Fibroblast of lung (primary cell): ENCODE results near the gene KHNYN. TPM values are rescaled to one million over a fixed set of nuclear protein-coding genes. Genes with fewer than 3 reads are reported as not detected.

Experiments
- DNase-seq, 2 donors: peaks; one replicate each; pipeline versions ENCODE4 v3.0.0 to v3.0.0-alpha.2; 2010; ENCODE audit warnings: low read depth in 2 of 2
- H2AFZ ChIP-seq: 2 replicates; pipeline ENCODE4 v1.5.1; 2012; ENCODE audit warnings: low read length, control low read depth, inconsistent platforms
- H3K27ac ChIP-seq: 2 replicates; pipeline ENCODE4 v1.5.1; 2011; ENCODE audit warnings: low read length, control low read depth; ENCODE audit not compliant: insufficient read depth
- H3K27me3 ChIP-seq: 2 replicates; pipeline ENCODE4 v1.5.1; 2011; ENCODE audit warnings: mild to moderate bottlenecking, low read length; ENCODE audit not compliant: control insufficient read depth, insufficient read depth
- H3K36me3 ChIP-seq: 2 replicates; pipeline ENCODE4 v1.5.1; 2011; ENCODE audit warnings: low read length; ENCODE audit not compliant: control insufficient read depth, insufficient read depth
- H3K4me1 ChIP-seq: 2 replicates; pipeline ENCODE4 v1.5.1; 2011; ENCODE audit warnings: low read length; ENCODE audit not compliant: control insufficient read depth, insufficient read depth; ENCODE audit errors: extremely low read depth
- H3K4me2 ChIP-seq: 2 replicates; pipeline ENCODE4 v1.5.1; 2011; ENCODE audit warnings: low read length, control low read depth; ENCODE audit not compliant: insufficient read depth; ENCODE audit errors: extremely low read depth
- H3K4me3 ChIP-seq, 4 experiments: fragments of 200-600 bp in 1 of 4; sonication (generic) in 1 of 4; replicated peaks in 1 of 4; 2 replicates each; pipeline ENCODE4 v1.5.1; 2011 to 2016; ENCODE audit warnings: low read length in 4 of 4, low read depth in 3 of 4, mild to moderate bottlenecking in 3 of 4, control low read depth in 2 of 4, inconsistent platforms in 1 of 4, mixed read lengths in 1 of 4; ENCODE audit not compliant: insufficient read depth in 1 of 4; ENCODE audit errors: control extremely low read depth in 1 of 4
- H3K79me2 ChIP-seq: 2 replicates; pipeline ENCODE4 v1.5.1; 2012; ENCODE audit warnings: mild to moderate bottlenecking, low read length, inconsistent platforms; ENCODE audit not compliant: control insufficient read depth, insufficient read depth
- H3K9ac ChIP-seq: 2 replicates; pipeline ENCODE4 v1.5.1; 2011; ENCODE audit warnings: mild to moderate bottlenecking, low read length, control low read depth; ENCODE audit not compliant: insufficient read depth
- H3K9me3 ChIP-seq: 2 replicates; pipeline ENCODE4 v1.5.1; 2012; ENCODE audit warnings: low read depth, low read length; ENCODE audit not compliant: control insufficient read depth, insufficient read depth
- H4K20me1 ChIP-seq: 2 replicates; pipeline ENCODE4 v1.5.1; 2011; ENCODE audit warnings: low read length; ENCODE audit not compliant: control insufficient read depth, insufficient read depth; ENCODE audit errors: extremely low read depth
- CTCF ChIP-seq, 2 donors: IDR thresholded peaks in 1 of 2; conservative IDR thresholded peaks in 1 of 2; 1 replicate in 1 of 2; 2 replicates in 1 of 2; pipeline ENCODE4 v1.5.1; 2011 to 2012; ENCODE audit warnings: low read length in 2 of 2, control low read depth in 1 of 2, inconsistent platforms in 1 of 2, low read depth in 1 of 2, mild to moderate bottlenecking in 1 of 2
- EZH2 ChIP-seq: IDR thresholded peaks from 2 replicates; pipeline ENCODE4 v1.5.1; 2012; ENCODE audit warnings: low read length, control low read depth, mild to moderate bottlenecking; ENCODE audit errors: missing control alignments
- polyA plus RNA-seq, 2 donors: library from polyadenylated mRNA; depleted of rRNA in 1 of 2; stranded (reverse) in 1 of 2; unstranded in 1 of 2; fragments of >200 nt; gene quantifications; 2 replicates each; pipeline ENCODE4 v1.2.1, GENCODE V29; 2011 to 2012; ENCODE audit warnings: missing spikeins in 1 of 2
- total RNA-seq: library from RNA; depleted of rRNA; stranded (reverse); fragments of >200 nt; gene quantifications from 2 replicates; pipeline ENCODE4 v1.2.1, GENCODE V29; 2014

Gene KHNYN
- total and polyA plus RNA-seq, 2 donors (not counting 1 experiment from before 2014, with no cell fraction given), result 14.6 to 61.1 TPM

GRCh38 chr14:24483604-24484252 lies 54.0 kb downstream of the KHNYN start:
- Histone ChIP-seq H3K79me2 (no peaks in the 10 kb centered on the region), H3K27me3 (no peaks in the 10 kb centered on the region), H3K4me2 (no peak overlapping the region), H2AFZ (no peak overlapping the region), H3K9me3 (no peaks in the 10 kb centered on the region), H3K4me3 (no peak overlapping the region), H3K27ac (no peak overlapping the region), H4K20me1 (no peaks in the 10 kb centered on the region), H3K4me1 (no peaks in the 10 kb centered on the region), H3K9ac (no peak overlapping the region), H3K36me3 (no peaks in the 10 kb centered on the region)
- DNase-seq, result peak; percentile 27 to 42
- TF ChIP-seq CTCF (conservative IDR thresholded peaks at IDR 0.05 in 1 of 2, IDR thresholded peaks at IDR 0.05 in 1 of 2; ENCODE audit: low read depth in 1 of 2, low read length in 2 of 2), result no peak
- no peak for TF ChIP-seq EZH2

Other genes starting within 250 kb of the KHNYN start
- 22.6 and 25.3 TPM in 2 replicates for gene IPO4, start 241.1 kb upstream of the KHNYN start, total RNA-seq
- 12.4 and 27.8 TPM in 2 replicates for gene IPO4, start 241.1 kb upstream of the KHNYN start, polyA plus RNA-seq
- 49.6 and 61.6 TPM in 2 replicates for gene TM9SF1, start 234.5 kb upstream of the KHNYN start, total RNA-seq
- 60.9 and 65.1 TPM in 2 replicates for gene TM9SF1, start 234.5 kb upstream of the KHNYN start, polyA plus RNA-seq
- gene TSSK4, start 224.3 kb upstream of the KHNYN start, total RNA-seq, result under 0.01 and 0.17 TPM in 2 replicates
- gene TSSK4, start 224.3 kb upstream of the KHNYN start, polyA plus RNA-seq, result not detected in 2 replicates
- gene CHMP4A, start 216.5 kb upstream of the KHNYN start, total RNA-seq, result 22.1 and 24.9 TPM in 2 replicates
- gene CHMP4A, start 216.5 kb upstream of the KHNYN start, polyA plus RNA-seq, result 96.8 and 133 TPM in 2 replicates
- 13.6 and 22.1 TPM in 2 replicates for gene MDP1, start 213.9 kb upstream of the KHNYN start, total RNA-seq
- 14.4 TPM in 2 replicates for gene MDP1, start 213.9 kb upstream of the KHNYN start, polyA plus RNA-seq
- 140 and 145 TPM in 2 replicates for gene NEDD8, start 197.6 kb upstream of the KHNYN start, total RNA-seq
- gene NEDD8, start 197.6 kb upstream of the KHNYN start, polyA plus RNA-seq, result 441 and 587 TPM in 2 replicates
- 128 and 147 TPM in 2 replicates for gene GMPR2, start 197.0 kb upstream of the KHNYN start, total RNA-seq
- gene GMPR2, start 197.0 kb upstream of the KHNYN start, polyA plus RNA-seq, result 68.3 and 80.2 TPM in 2 replicates
- gene TINF2, start 187.3 kb upstream of the KHNYN start, total RNA-seq, result 54.7 and 61.4 TPM in 2 replicates
- gene TINF2, start 187.3 kb upstream of the KHNYN start, polyA plus RNA-seq, result 42.6 and 47.7 TPM in 2 replicates
- gene TGM1, start 166.8 kb upstream of the KHNYN start, total RNA-seq, result 0.51 and 0.83 TPM in 2 replicates
- gene TGM1, start 166.8 kb upstream of the KHNYN start, polyA plus RNA-seq, result 1.3 and 1.4 TPM in 2 replicates
- gene RABGGTA, start 158.4 kb upstream of the KHNYN start, total RNA-seq, result 14.1 and 21.0 TPM in 2 replicates
- 15.1 and 19.4 TPM in 2 replicates for gene RABGGTA, start 158.4 kb upstream of the KHNYN start, polyA plus RNA-seq
- gene DHRS1, start 130.2 kb upstream of the KHNYN start, total RNA-seq, result 6.9 and 10.7 TPM in 2 replicates
- gene DHRS1, start 130.2 kb upstream of the KHNYN start, polyA plus RNA-seq, result 21.0 and 24.5 TPM in 2 replicates
- 16.2 and 16.7 TPM in 2 replicates for gene NOP9, start 130.1 kb upstream of the KHNYN start, total RNA-seq
- 8.0 and 13.5 TPM in 2 replicates for gene NOP9, start 130.1 kb upstream of the KHNYN start, polyA plus RNA-seq
- 0.33 and 0.51 TPM in 2 replicates for gene CIDEB, start 122.0 kb upstream of the KHNYN start, total RNA-seq
- gene CIDEB, start 122.0 kb upstream of the KHNYN start, polyA plus RNA-seq, result 0.35 and 0.42 TPM in 2 replicates
- 1.3 and 1.8 TPM in 2 replicates for gene LTB4R2, start 119.8 kb upstream of the KHNYN start, total RNA-seq
- 0.23 and 0.28 TPM in 2 replicates for gene LTB4R2, start 119.8 kb upstream of the KHNYN start, polyA plus RNA-seq
- 0.66 and 1.0 TPM in 2 replicates for gene LTB4R, start 118.5 kb upstream of the KHNYN start, total RNA-seq
- 0.49 and 0.62 TPM in 2 replicates for gene LTB4R, start 118.5 kb upstream of the KHNYN start, polyA plus RNA-seq
- 1.3 and 7.4 TPM in 2 replicates for gene ADCY4, start 94.9 kb upstream of the KHNYN start, total RNA-seq
- gene ADCY4, start 94.9 kb upstream of the KHNYN start, polyA plus RNA-seq, result 0.43 and 1.4 TPM in 2 replicates
- 0.26 and 0.33 TPM in 2 replicates for gene RIPK3, start 90.0 kb upstream of the KHNYN start, total RNA-seq
- gene RIPK3, start 90.0 kb upstream of the KHNYN start, polyA plus RNA-seq, result 0.20 and 0.34 TPM in 2 replicates
- gene NFATC4, start 61.8 kb upstream of the KHNYN start, total RNA-seq, result 33.1 and 59.9 TPM in 2 replicates
- gene NFATC4, start 61.8 kb upstream of the KHNYN start, polyA plus RNA-seq, result 23.8 and 27.1 TPM in 2 replicates
- gene NYNRIN, start 31.0 kb upstream of the KHNYN start, total RNA-seq, result 8.2 and 16.2 TPM in 2 replicates
- gene NYNRIN, start 31.0 kb upstream of the KHNYN start, polyA plus RNA-seq, result 7.2 and 7.7 TPM in 2 replicates
- gene CBLN3, start 286 bp upstream of the KHNYN start, total RNA-seq, result 2.6 and 5.3 TPM in 2 replicates
- 2.6 and 2.7 TPM in 2 replicates for gene CBLN3, start 286 bp upstream of the KHNYN start, polyA plus RNA-seq
- gene SDR39U1, start 12.8 kb downstream of the KHNYN start, total RNA-seq, result 8.7 and 9.9 TPM in 2 replicates
- gene SDR39U1, start 12.8 kb downstream of the KHNYN start, polyA plus RNA-seq, result 24.7 and 31.9 TPM in 2 replicates
- not detected in 2 replicates for gene CMA1, start 78.3 kb downstream of the KHNYN start, total RNA-seq
- not detected in 2 replicates for gene CMA1, start 78.3 kb downstream of the KHNYN start, polyA plus RNA-seq
- not detected in 2 replicates for gene CTSG, start 146.3 kb downstream of the KHNYN start, total RNA-seq
- gene CTSG, start 146.3 kb downstream of the KHNYN start, polyA plus RNA-seq, result not detected in 2 replicates
- not detected in 2 replicates for gene GZMH, start 179.7 kb downstream of the KHNYN start, total RNA-seq
- gene GZMH, start 179.7 kb downstream of the KHNYN start, polyA plus RNA-seq, result not detected in 2 replicates
- not detected in 2 replicates for gene GZMB, start 204.2 kb downstream of the KHNYN start, total RNA-seq
- not detected in 2 replicates for gene GZMB, start 204.2 kb downstream of the KHNYN start, polyA plus RNA-seq